Pons (tissue), 1 donor: ENCODE measurements around the gene CERS4.
"Not testable (repeated sequence)": the region's sequence is repeated elsewhere in the genome, so short reads cannot be mapped to it uniquely, and the experiment has no call there.

Experiments used
- DNase-seq: peaks from one replicate; pipeline ENCODE4 v3.0.0-alpha.2; 2016; ENCODE audit warnings: low spot score

CERS4 gene

GRCh38 chr19:8209462-8210378 lies 550 bp downstream of the CERS4 start:
- DNase-seq, result no peak

- DNase-seq, result no peak
Measured at GRCh38 chr19:8210421-8211101, 1.4 kb downstream of the CERS4 start.

GRCh38 chr19:8212212-8212611 lies 3.0 kb downstream of the CERS4 start:
- no peak for DNase-seq

DNA sequence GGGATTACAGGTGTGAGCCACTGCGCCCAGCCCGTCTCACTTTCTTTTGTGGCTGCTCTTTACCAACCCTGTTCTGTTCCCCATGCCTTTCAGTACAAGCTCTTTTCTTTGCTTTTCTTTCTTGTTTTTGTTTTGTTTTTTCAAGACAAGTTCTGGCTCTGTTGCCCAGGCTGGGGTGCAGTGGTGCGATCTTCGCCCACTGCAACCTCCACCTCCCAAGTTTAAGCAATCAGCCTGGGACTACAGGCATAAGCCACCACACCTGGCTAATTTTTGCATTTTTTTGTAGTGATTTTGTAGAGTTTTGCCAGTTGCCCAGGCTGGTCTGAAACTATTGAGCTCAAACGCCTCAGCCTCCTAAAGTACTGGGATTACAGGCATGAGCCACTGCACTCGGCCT lies 3.7 kb downstream of the CERS4 start:
- DNase-seq, result no peak

DNA sequence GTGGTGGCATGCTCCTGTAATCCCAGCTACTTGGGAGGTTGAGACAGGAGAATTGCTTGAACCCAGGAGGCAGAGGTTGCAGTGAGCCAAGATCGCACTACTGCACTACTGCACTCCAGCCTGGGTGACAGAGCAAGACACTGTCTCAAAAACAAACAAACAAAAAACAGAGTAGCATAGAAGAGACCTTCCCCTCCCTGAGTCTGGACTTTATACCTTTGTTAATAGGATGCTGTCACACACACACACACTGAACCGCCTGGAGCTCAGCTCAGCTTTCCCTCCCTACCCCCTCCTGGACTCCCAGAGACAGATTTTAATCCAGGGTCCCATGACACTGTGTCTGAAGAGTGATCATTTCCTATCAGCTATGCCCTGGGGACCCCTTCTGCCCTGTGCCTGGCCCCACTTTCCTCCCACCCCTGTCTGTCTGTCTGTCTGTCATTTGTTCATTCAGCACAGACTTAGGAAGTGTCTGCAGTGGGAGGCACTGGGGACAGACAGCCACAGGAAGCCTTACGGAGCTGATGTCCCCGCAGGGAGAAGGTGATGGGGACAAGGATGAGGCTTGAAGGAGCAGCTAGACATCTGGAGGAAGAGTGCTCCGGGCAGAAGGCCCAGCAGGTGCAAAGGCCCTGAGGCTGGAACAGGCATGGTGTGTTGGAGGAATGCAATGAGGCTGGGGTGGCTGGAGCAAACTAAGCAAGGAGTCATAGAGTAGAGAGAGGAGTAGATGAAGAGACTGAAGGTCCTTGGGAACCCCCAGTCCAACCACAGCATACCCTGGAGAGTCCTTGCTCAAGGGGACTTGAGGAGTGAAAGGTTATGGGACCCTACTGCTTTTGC lies 4.9 kb downstream of the CERS4 start:
- DNase-seq, result no peak

DNA sequence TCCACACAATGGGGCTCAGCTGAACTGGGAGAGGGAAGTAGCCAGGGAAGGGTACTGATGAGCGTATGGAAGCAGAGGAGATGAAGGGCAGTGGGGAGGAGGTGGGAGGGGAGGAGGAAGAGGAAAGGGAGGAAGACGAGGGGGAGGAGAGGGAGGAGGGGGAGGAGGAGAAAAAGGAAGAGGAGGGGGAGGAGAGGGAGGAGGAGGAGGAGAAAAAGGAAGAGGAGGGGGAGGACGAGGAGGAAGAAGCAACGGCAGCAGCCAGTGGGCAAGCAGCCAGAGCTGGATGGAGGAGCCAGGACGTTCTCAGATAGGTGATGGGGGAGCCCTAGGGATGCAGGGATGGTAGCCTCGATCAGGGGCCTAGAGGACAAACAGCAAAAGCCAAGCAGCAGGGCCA lies 5.6 kb downstream of the CERS4 start:
- DNase-seq, result no peak

DNA sequence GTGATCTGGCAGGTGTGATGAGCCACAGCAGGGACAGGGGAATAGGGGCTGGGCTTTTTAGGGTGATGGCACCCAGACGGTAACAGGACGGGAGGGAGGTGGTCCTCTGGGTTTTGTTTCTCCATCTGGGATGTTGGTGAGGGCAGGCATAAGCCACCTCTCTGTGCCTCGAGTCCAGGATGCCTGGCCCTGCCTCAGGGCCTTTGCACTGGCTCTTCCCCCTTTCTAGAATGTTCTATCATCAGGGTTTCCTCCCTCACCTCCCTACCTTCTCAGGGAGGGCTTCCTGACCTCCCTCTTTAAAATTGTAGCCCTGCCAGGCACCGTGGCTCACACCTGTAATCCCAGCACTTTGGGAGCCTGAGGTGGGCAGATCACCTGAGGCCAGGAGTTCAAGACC lies 6.6 kb downstream of the CERS4 start:
- DNase-seq, result no peak

- DNase-seq, result no peak
Measured at GRCh38 chr19:8216357-8216756, 7.2 kb downstream of the CERS4 start.

- not testable (repeated sequence) for DNase-seq
Measured at GRCh38 chr19:8218127-8218526, 9.0 kb downstream of the CERS4 start.

- DNase-seq, result no peak
Measured at GRCh38 chr19:8220481-8220880, 11.3 kb downstream of the CERS4 start.

GRCh38 chr19:8221161-8221560 lies 12.0 kb downstream of the CERS4 start:
- peak; percentile 93 for DNase-seq

DNA sequence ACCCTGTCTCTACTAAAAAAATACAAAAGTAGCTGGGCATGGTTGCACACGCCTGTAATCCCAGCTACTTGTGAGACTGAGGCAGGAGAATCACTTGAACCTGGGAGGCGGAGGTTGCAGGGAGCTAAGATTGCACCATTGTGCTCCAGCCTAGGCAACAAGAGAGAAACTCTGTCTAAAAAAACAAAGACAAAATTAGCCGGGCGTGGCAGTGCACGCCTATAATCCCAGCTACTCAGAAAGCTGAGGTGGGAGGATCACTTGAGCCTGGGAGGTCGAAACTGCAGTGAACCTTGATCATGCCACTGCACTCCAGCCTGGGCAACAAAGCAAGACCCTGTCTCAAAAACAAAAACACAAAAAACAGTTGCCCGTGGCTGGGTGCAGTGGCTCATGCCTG lies 14.3 kb downstream of the CERS4 start:
- DNase-seq, result not testable (repeated sequence)

DNA sequence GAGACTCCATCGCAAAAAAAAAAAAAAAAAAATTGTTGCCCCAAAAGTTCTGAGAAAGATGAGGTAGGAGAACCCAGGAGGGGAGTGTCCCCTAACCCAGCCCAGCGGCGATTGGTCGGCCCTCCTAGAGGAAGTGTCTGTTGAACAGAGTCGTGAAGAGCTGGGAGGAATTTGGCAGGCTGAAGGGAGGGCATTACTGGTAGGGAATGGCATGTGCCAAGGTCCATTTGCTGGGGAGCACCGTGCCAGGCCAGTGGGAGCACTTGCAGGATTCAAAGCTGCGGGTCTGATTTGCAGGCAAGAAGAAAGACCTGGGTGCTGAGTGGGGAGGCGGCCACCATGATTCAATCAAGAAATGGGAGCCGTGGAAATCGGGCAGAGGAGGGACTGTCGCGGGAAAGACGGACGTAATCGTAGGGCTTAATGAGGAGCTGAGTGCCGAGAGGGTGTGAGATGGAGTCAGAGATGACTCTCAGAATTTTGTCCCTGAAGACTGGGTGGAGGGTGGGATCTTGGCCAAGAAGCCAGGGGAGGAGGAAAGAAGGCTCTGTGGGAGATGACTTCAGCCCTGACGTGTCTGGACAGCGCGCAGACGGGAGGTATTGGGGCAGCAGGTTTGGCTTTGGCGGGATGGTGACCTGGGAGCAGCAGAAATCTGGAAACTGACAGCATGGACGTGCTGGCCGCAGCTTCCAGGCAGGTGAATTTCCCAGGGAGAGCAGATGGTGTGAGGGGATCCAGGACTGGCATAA lies 15.4 kb downstream of the CERS4 start:
- no peak for DNase-seq

- no peak for DNase-seq
Measured at GRCh38 chr19:8231073-8231604, 22.0 kb downstream of the CERS4 start.

DNA sequence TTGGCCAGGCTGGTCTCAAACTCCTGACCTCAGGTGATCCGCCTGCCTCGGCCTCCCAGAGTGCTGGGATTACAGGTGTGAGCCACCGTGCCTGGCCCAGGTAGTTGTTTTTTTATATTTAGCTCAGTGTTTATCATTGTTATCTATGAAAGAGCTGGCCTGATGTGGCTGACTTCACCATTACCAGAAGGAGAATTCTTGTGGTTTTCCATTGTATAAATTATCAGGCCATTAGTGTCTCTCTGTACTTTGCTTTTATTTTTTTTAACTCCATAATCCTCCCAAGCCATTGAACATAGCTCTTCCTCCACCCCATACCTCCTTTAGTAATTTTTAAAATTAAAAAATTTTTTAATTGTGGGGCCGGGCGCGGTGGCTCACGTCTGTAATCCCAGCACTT lies 24.2 kb downstream of the CERS4 start:
- no peak for DNase-seq

DNA sequence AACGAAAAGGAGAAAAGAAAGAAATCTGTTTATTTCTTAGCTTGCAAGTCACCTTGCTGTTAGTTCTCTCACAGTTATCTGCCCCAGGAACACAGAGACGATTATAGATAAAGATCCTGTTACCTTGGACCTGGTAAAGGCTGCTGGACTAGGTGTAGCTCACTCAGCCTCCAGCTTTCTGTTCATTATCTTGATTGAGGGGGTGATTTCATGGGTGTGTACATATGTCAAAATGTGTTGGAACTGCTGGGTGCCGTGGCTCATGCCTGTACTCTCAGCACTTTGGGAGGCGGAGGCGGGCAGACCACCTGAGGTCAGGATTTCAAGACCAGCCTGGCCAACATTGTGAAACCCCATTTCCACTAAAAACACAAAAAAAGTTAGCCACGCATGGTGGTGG lies 27.9 kb downstream of the CERS4 start:
- no peak for DNase-seq

- DNase-seq, result no peak
Measured at GRCh38 chr19:8238251-8238650, 29.1 kb downstream of the CERS4 start.

DNA sequence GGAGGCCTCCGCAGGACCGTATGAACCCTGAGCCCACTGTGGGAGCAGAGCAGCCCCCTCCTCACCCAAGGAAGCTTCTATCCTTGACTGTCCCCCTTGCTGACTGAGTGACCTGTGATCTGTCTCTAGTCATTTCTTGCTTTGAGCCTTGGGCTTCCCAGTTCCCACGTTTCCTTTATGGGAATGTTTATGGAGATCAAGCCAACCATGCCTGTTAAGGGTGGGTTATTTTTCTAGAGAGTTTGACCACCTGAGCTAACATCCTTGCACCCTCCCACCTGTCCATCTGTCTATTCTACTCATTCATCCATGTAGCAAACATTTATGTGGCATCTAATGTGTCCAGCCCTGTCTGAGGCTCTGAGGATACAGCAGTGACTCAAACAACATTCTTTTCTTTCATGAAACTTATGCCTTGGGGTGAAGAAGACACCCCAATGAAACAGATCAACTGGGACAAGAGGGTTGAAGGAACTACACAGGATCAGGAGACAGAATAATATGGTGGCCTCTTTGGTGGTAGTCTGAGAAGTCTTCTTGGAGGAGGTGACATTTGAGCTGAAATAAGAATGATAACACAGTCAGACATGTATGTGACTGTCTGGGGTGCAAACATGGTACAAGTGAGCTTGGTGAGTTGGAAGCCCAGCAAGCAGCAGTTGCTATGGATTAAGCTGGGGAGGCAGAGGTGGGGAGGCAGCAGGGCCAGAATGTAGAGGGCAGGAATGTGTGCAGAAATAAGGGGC lies 30.5 kb downstream of the CERS4 start:
- peak; percentile 9 for DNase-seq

GRCh38 chr19:8240274-8241229 lies 31.4 kb downstream of the CERS4 start:
- peak; percentile 87 for DNase-seq

- no peak for DNase-seq
Measured at GRCh38 chr19:8241646-8242045, 32.5 kb downstream of the CERS4 start.
